HG02885 (cell line): Measurements from ENCODE around the gene PLB1.

Experiments used
- ATAC-seq: cut with Tn5 transposase; IDR thresholded peaks from one replicate; pipeline ENCODE4 v1.9.1; 2021; ENCODE audit warnings: mild to moderate bottlenecking; ENCODE audit not compliant: unreplicated experiment, poor library complexity

Gene PLB1

DNA sequence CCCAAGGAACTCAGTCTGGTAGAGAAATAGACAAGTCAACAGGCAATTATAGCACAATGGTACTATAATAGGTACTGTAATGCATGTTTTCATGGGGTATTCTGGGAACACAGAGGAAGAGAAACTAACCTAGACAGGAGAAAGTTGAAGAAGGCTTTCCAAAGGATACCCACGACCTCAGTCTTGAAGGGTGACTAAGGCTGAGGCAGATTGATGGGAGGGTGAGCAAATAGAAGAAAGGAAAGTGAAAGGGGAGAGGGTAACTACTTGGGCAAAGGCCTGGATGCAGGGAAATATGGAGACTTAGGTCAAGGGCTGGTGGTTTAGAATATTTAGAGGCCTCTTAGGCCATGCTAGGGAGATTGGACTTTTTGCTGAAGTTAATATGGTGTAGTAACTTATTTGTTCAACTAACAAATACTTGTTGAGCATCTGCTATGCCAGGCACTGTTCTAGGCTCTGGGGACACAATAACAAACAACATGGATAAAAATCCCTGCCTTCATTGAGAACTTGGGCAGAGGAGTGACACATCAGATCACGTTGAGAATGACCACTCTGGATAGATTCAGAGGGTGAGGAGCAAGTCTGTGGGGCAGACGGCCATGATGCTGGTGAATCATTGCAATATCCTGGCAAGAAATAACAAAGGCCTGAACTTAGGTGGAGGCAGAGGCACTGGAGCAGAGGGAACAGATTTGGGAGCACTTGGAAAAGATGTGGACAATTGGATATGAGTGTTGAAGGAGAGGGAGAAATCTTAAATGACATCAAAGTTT, 56.4 kb downstream of the PLB1 start:
- no peak for ATAC-seq

GRCh38 chr2:28556303-28556702, 60.4 kb downstream of the PLB1 start:
- ATAC-seq = no peak

DNA sequence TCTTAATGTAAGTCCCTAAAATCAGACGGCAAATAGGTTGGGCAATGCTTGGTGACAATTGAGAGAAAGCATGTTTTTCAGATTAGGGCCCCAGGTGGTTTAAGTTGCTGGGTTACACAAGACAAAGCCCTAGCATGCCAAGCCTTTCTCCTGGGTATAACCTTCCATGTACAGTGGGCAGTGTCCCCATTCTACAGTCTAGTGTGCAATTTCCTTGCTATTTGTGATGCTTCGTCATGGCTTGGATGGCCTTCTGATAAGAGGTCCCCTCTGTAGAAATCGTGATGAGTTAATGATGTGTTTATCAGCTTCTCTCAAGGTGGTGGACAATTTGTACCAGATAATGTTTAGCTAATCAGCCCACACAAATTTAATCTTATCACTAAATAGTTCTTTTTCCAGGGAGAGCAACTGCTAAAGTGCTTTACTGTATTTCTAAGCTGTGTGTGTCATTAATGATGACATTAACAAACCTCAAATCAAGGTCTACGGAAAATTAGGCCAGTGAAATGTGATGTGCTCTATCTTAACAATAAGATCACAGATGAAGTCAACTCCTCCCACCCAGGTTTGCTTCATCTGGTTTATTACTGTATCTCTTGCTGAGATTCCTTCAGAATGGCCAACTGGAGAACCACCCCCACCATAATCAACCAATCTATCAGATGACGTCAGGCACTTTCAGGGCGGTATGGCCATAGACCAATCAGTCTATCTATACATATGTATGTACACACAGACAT, 61.7 kb downstream of the PLB1 start:
- no peak for ATAC-seq

- no peak for ATAC-seq
Measured at GRCh38 chr2:28558158-28558820, 62.4 kb downstream of the PLB1 start.

DNA sequence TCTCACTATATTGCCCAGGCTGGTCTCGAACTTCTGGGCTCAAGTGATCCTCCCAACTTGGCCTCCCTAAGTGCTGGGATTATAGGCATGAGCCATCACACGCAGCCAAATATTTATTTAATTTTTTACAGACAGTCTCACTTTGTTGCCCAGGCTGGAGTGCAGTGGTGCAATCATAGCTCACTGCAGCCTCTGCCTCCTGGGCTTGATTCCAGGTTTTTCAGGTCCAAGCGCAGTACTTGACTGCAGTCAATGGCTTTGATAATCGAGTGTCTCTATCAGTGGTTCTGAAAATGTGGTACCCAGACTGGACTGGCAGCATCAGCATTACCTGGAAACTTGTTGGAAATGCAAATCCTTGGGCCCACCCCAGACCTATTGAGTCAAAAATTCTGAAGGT, 63.1 kb downstream of the PLB1 start:
- no peak for ATAC-seq

- no peak for ATAC-seq
Measured at GRCh38 chr2:28563869-28564268, 68.0 kb downstream of the PLB1 start.

GRCh38 chr2:28564346-28564745, 68.5 kb downstream of the PLB1 start:
- no peak for ATAC-seq

DNA sequence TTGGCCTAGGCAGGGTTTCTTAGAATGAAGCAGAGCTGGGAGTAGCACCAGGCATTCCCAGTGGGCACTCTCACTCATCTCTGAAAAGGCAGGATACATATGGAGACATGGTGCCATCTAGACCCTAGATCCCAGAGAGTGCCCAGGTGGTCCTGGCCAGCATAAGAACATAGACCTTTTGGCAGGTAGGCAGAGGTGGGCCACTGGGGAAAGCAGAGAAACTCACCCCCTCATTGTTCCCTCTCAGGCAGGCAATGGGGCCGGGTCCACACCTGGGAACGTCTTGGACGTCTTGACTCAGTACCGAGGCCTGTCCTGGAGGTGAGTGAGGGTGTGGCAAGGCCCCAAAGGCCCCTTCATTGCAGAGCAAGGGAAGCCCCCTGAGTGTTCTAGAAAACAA, 69.2 kb downstream of the PLB1 start:
- no peak for ATAC-seq

- no peak for ATAC-seq
Measured at GRCh38 chr2:28565720-28566295, 69.9 kb downstream of the PLB1 start.

DNA sequence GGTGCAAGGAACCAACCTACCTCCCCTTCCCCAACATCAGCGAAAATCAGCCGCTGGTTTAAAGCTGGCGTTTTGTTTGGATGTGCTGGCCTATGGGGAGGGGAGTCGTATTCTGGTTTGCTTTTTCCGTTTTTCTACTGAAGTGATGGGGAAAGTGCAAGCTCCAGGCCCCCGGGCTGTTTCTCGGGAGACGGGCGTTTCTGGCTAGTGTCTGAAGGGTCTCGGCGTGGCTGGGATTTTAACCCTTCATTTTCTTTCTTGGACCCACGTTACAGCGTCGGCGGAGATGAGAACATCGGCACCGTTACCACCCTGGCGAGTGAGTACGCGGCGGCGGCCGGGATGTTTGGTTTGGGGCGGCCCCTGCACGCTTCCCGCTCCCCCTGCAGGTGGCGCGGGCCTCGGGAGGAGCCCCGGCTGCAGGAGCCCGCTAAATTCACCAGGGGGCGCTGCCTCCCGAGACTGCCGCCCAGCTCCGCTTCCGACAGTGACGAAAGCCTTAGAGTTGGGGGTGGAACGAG, 70.7 kb downstream of the PLB1 start:
- peak; percentile 97 for ATAC-seq

DNA sequence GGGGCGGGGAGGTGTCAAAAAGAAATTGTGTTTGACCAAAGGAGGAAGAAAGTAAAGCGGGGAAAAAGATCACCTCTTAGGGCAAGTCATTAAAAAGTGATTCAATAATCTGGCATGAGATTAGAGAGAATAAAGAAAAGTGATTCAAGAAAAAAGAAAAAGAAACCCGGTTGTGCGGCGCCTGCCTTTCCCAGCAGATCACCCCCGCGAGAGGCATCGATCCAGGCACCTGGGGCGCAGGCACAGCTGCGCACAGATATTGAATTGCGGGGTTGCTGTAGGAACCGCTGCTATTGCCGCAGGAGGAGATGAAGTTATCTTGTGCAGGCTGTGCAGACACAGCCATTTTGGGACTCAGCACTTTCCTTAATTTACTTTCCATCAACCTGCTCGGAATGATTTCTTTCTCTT, 71.2 kb downstream of the PLB1 start:
- ATAC-seq = peak; percentile 16

DNA sequence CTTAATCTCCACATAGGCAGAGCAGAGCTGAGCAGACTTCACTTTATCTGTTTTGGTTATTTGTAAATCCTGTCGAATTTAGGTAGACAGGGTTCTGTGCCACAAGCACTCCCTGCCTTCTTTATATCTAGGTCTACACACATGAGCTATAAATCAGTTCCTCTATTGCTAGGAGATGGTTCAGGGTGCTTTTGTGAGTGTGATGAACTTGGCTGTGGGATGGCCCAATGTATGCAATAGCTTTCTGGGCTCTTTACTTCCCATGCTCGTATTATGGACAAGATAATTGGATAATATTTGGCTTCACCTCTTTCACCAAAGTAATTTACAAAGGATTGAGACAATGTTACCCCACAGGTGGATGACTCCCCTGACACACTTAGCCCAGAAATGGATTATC, 72.2 kb downstream of the PLB1 start:
- no peak for ATAC-seq

- no peak for ATAC-seq
Measured at GRCh38 chr2:28568533-28568932, 72.7 kb downstream of the PLB1 start.

- ATAC-seq = no peak
Measured at GRCh38 chr2:28570431-28570830, 74.6 kb downstream of the PLB1 start.

DNA sequence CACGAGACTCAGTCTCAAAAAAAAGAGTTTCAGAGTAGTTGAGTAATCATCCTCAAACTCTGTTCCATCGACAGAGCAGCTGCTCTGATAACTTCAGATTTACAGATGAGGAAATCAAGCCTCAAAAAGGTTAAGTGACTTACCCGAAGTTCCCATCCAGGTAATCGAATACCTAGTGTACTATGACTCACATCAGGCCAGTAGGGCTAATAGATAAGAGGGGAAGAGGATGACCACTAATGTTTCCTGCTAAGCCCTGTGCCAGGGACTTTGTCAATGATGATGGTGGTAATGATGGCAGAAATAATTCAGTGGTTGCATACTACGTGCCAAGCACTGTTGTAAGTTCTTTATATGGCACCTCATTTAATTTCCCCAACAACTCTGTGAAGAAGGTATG, 80.9 kb downstream of the PLB1 start:
- ATAC-seq = no peak

DNA sequence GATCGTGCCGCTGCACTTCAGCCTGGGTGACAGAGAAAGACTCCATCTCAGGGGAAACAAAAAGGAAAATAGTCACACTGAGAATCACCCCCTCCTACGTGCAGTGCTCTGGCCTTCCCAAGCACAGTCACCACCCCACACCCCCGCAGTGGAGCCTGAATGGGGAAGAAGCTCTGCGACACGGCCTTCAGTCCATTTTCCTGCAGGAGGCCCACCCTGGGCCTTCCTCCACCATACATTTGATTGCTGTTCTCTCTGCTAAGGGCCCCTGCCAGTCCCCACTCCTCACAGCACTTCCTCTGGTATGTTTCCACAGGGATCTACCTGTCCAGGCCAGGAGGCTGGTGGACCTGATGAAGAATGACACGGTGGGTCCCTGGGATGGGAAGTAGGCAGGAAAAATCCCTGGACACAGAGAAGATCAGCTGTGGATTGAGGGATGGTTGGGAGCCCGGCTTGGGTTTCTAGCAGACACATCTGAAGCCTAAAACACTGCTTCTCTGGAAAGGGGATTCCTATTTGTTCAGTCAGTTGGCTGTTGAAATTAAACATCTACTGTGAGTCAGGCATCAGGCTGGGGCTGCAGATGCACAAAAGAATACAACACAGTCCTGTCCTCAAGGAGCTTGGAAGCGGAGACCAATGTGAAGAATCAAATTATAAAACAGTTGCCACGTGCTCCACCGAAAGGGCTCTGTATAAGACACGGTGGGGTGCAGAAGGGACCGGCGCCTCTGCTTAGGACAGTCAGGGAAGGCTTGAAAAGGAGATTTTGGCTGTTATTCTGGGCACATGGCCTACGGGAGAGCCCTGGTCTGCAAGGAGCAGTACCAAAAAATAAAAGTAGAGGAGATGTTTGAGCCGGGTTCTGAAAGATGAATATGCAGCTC, 82.2 kb downstream of the PLB1 start:
- ATAC-seq = no peak

DNA sequence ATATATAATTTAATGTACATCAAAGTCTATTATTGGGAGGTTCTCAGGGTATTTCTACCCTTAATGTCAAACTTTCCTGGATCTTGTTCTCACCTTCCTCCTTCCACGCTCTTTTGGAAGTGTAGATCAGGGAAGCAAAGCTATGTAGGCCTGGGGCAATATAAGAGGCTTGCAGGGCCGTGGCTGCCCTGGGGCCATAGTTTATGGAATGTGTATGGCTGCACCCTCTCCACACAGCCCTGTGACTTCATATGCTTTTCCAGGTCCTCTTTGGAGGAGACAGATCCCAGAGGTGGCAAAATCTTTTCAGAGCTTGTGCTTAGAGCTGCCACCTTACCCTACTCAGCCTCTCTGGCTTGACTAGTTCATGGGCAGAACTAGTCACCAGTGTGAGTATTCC, 82.9 kb downstream of the PLB1 start:
- ATAC-seq = no peak

- no peak for ATAC-seq
Measured at GRCh38 chr2:28579606-28580005, 83.7 kb downstream of the PLB1 start.

DNA sequence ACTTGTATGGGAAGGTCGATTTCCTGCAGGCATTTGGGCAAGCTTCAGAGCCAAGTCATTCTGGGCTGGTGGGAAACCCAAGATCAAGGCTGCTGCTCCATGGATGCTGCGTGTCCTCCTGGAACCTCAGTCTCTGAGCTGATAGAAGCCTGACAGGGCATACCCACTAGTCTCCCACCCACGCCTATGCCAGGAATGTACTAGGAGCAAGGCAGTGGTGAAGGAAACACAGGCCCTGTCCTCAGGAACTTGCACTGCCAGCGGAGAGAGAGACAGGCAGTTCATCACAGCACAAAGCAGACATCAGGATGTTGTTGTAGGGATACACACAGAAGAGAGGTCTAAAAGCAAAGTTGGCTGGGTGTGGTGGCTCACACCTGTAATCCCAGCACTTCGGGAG, 84.2 kb downstream of the PLB1 start:
- no peak for ATAC-seq

DNA sequence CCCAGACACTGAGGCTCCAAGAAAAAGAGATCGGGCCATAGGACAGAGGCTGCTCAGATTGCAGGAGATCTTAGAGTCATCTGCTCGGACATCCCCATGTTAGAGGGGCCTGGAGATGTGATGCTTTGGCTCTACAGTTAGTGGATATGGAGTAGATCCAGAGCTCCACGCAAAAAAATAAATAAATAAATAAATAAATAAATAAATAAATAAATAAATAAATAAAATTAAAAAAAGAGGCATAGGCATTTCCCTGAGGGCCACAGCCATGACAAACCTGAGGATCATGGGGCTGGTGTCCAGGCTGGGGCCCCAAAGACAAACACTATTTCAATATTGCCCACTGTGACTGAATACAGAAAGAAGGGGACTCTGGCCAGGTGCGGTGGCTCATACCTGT, 85.5 kb downstream of the PLB1 start:
- ATAC-seq = no peak
